HG02981 (cell line): ENCODE results near the gene HS3ST3A1.

Experiments
- ATAC-seq: cut with Tn5 transposase; IDR thresholded peaks from one replicate; pipeline ENCODE4 v1.9.1; 2021; ENCODE audit warnings: mild to moderate bottlenecking, moderate library complexity; ENCODE audit not compliant: unreplicated experiment

HS3ST3A1 gene

DNA sequence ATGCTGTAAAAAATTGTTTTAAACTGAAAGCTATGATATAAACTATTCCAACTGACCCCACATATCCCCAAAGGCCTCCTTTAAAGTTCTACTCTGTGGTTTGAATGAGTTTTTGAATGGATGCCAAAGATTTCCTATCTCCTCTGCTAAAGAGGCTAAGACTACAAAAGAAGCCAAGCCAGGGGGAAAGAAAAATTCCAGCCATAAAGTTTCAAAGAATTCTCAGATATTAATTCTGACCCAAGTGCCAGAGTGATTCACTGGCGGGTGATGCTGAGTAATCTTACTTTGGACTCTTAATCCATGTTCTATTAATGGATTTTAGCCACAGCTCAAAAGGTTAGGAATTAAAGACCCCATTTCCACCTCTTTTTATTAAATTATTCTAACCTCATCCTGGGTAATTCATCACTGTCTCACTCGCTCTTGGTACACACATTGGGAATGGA, 60.7 kb downstream of the HS3ST3A1 start:
- no peak for ATAC-seq

DNA sequence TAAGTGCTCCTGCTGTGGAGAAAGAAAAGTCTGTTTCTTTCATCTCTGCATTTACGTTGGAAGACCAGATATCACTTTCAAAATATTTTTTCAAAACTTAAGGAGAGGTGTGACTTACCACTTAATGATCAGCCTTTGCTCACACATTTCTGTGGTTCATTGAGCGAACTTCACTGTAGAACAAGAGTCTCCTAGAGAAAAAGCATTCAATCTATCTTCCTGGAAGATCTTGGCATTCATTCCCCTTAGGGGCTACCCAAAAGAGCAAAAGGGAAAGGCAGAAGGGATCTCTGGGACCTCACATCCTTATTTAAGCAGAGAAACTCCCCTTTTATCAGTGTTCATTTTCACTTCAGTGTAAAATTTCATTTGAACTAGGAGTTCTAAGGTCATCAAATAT, 61.2 kb downstream of the HS3ST3A1 start:
- ATAC-seq = no peak

DNA sequence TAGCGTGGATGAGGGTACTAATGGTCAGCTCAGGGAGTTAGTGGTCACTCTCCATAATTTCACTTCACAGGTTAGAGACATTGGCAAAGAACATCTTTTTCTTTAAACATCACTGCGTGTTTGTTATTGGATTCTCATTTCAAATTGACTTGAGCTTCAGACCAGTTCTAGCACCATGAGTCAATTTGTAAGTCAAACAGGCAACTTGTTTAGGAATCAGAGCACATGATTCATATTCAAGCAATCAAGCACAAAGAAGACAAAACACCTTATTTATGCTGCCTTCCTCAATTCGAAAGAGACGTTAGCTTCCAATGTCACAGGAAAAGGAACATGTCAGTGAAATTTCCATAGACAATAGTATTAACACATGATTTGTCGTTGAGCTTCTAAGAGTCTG, 62.3 kb downstream of the HS3ST3A1 start:
- ATAC-seq = no peak

DNA sequence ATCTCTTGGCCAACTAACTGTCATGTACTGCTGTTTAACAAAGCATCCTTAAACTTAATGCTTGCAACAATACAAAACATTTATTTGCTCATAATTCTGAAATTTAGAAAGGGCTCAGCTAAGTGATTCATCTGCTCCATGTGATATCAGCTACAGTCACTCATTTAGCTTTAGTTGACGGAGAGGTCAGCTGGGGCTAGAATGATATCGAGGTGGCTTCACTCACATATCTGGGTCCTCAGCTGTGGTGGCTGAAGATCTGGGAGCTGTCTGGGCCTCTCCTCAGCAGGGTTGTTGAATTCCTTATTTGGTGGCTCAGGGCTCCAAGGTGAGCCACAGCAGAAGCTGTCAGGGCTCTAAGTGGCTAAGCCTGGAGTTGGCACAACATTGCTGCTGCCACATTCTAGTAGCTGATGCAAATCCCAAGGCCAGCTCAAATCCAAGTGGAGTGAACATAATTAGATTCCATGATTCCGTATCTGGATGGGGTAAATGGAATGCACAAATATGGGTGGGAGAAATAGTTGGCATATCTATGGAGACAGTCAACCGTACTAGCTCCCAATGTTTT, 62.8 kb downstream of the HS3ST3A1 start:
- ATAC-seq = no peak

DNA sequence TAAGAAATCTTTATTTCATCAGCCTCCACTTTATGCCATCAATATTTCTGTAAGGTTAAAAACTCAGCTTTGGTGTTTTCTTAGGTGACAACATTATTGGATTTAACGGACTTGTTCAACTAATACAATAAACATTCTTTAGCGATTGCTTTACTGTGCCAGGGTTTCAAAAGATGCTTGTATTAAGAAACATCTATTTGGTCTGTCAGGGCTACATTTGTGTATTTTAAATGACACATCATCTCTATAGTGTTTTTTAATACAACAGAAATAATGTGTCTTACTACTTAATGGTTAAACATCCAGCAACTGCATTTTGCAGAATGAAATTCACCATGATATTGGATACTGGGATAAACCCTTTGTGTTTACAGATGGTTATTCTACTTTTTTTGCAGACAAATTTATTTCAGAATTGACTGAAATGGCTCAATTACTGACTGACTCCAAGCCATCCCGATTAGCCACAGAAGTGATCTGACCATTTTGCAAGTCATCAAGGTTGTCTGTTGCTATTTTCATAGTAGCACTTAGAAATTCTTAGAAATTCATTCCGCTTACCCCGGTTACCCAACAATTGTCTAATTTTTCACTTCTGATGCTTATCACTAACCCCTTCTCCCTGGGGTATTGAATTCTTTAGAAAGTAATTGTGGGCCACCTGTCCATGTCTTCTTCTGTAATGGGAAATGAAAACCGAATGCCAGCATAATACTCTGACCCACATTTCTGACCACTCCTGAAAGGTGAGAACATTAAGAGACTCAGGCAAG, 63.7 kb downstream of the HS3ST3A1 start:
- ATAC-seq = no peak

DNA sequence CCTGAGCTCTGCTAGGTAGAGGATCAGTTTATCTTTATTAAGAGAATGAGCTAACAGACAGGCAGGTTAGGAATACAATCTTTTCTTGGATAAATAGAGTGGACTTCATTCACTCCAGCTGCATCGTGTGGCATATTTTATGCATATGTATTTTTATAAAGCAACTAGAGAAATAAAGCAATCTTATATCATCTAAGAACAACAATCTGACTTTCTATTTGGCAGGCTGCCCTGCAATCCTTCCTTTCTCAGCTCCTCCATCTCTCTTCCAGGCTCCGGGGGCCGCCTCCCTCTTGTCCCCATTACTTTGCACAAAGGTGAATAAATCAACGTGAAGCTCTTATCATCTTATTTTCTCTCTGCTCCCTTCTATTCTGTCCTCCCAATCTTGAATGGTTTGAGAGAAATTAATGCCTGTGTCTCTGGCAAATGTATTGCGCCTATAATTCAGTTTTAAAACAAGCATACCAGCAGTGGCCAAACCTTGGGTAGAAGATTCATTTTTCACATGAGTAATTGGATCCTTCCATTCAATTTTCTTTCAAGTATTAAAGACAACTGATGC, 64.5 kb downstream of the HS3ST3A1 start:
- ATAC-seq = no peak

DNA sequence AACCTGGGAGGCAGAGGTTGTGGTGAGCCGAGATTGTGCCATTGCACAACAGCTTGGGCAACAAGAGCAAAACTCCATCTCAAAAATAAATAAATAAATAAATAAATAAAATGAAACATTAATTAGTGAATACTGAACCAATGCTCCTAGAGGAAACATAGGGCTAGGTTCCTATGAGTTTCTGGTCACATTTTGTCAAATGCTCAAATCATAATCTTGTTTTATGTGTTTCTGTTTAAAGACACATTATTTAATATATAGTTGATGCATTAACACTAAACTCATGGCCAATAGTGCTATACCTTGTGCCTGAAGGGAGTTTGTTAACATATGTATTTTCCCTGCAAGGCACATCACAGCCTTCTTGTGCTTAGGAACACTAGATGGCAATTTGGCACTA, 66.8 kb downstream of the HS3ST3A1 start:
- ATAC-seq = no peak

DNA sequence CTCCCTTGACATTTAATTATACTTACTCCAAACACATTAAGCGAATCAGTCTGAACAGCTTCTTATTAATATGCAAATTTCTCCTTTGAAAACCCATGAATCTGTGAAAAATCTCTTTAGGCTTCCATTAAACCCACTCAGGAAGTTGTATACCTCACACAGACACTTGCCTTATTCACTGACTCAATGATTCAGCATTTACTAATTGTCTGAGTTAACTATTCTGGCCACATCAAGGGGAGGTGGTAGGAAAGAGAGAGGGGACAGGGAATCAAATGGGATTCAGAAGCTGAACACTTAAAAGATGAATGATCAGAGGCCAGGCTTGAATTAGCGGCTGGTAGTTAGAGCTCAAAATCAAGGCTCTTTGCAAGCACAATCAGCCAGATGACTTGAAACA, 70.0 kb downstream of the HS3ST3A1 start:
- no peak for ATAC-seq

DNA sequence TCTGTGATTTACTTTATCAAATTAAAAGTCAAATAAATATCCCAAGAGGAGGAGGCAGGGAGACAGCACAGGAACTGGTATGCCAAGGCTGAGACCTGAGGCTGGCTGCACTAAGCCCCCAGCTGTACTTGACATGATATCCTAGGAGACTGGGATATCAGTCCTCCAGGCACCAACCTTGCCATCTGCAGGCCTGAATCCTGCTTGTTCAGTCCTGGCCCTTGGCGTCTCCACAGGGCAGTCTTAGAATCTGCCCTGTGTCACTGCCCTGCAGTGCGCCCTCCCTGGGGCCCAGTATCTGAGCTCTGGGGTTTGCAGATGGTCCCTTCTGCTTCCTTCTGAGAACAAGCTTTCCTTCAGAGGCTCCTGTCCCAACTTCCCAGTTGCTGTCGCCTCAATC, 75.9 kb downstream of the HS3ST3A1 start:
- ATAC-seq = no peak

DNA sequence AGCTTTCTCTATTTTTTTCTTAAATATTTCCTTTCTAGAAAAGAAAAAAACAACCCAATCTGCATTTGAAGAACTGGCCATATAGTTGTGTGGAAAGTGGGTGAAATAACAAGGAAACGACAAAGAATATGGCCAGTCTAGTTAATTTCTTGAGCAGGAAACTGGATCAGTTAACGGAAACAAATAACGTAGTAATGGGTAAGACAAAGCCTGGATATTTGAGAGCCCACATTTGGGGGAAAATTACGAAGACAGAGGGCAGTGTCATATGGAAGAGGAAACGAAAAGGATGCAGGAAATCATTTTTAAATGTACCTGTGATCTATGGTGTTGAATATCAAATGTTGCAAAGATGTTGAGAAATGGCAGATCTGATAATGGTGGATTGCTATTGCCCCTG, 78.6 kb downstream of the HS3ST3A1 start:
- no peak for ATAC-seq

DNA sequence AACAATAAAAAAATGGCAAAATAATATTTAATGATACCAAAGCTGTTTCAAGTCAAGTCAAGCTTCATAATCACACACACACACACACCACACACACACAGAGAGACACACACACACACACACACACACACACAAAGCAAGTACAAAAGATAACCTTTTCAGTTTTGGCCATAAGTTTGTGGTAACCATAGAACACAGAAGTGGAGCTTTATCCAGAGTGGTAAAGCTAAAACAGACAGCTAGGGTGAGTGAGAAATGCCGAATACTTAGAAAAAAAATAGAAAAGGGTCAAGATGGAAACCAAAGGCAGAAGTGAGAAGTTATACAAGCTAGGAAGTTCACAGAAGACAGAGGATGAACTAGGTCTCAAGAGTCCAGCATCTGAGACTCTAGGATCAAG, 79.0 kb downstream of the HS3ST3A1 start:
- ATAC-seq = no peak

DNA sequence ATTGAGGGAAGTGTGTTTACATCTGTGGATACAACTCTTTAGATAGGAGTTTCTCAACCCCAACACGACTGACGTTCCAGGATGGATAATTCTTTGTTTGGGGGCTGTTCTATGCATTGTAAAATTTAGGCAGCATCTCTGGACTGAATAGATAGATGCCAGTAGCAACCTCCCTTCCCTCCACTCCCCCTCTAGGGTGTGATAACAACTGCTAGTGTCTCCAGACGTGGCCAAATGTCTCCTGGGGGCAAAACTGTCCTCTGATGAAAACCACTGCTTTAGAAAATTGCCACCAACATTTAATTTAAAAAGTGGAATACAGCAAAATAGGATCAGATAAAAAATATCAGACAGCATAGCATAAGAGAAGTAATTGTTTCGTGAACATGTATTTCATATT, 79.9 kb downstream of the HS3ST3A1 start:
- ATAC-seq = no peak

DNA sequence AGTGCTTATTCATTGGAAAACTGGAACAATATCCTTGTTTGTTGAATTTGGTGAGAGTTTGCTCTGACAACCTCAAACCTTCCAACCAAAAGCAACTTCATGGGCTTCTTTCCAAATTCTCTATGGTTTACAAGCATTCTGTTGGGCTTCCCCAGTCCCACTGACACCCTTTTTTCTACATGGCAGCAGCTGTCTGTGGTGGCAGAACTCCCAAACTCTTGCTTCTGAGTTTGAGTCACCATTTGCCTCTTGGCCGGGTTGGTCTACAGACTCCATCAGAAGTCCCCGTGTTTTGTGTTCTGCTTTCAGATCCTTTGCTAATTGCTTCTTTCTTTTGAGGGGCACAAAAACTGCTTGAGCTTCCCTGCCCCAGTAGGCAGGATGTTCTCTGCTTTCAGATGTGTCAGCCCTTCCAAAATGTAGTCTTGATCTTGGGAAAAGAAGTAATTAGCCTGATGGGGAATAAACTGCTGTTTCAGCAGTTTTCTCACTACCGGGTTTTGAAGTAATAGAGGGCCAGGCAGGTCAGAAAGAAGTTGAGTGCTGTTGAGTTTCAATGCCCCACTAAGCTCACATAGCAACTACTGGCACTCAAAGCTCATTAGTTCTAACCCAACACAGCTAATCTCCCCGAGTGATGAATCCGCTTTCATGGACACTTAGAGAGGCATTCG, 80.7 kb downstream of the HS3ST3A1 start:
- no peak for ATAC-seq

DNA sequence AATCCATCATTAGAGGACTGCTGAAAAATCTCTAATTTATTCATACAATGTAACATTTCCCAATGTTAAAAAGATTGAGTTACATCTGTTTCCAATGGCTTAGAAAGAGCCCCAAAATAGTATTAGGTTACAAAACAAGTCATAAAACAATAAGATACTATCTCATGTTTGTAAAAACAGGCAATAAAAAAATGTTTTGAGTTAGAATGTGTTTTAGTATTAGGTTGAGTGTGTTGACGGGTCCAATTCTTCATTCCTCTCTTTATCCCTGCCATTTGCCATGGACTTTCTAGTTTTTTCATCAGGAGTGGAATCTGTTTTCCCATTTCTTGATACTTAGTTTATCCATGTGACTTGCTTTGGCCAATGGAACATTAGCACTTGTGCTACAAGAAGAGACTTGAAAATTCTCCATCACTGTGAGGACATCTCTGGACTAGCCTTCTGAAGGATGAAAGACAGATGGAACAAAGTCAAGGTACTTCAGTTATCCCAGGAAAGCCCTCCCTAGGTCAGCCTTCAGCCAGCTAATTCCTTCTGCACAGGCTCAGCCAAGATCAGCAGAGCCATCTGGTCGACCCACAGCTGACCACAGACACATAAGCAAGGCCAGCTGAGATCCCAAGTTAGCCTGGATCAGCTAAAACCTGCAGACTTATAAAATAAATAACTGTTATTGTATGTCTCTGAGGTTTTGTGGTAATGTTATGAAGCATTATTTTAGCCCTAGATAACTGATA, 83.3 kb downstream of the HS3ST3A1 start:
- ATAC-seq = no peak

DNA sequence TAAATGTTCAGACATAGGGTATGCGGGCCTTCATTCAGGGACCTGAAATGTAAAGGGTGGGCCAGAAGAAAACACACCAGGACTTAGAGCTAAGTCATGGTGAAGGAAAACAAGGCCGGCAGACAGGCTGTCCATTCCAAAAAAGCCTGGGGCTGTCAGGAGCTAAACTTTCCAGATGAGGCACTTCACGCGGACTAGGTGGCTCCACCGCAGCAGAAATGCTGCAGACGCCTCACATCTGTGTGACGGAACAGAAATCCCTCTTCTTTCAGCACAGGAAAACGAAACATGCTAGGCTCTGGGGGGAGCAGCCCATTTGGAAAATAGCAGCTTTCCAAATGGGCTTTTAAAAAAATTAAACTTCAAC, 88.7 kb downstream of the HS3ST3A1 start:
- ATAC-seq = no peak

DNA sequence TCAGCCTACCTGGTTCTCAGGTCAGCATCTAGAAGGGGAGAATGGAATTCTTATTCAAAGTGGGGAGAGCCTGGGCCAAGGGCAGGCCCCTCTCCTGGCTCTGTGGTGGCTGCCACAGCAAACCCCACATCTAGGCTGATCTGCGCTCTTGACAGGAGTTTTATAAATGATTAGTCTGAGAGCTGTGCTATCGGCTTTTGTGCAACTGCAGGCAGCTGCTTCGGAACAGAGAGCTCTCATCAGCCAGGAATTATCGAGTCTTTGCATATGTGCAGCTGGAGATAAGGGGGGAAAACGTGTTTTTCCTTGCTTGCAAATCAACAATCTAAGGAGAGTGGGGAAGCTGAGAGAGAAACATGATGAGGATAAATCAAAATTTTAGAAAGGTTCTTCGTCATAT, 91.7 kb downstream of the HS3ST3A1 start:
- ATAC-seq = no peak

DNA sequence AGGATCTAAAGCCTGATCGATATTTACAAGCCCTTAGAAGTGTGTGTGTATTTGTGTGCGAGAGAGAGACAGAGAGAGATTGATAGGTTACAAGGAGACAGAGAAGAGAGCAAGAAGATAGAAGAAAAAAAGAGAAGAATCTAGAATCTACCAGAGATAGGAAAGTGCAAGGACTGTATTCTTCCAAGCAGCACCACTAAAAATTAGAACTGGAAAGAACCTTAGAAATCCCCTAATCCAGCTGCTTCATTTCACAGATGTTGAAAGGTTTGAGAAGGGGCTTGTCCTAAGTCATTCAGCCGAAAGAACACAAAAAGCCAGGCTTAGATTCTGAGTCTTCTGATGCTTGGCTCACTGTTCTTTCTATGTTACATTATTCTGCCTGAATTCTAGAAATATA, 92.2 kb downstream of the HS3ST3A1 start:
- no peak for ATAC-seq

DNA sequence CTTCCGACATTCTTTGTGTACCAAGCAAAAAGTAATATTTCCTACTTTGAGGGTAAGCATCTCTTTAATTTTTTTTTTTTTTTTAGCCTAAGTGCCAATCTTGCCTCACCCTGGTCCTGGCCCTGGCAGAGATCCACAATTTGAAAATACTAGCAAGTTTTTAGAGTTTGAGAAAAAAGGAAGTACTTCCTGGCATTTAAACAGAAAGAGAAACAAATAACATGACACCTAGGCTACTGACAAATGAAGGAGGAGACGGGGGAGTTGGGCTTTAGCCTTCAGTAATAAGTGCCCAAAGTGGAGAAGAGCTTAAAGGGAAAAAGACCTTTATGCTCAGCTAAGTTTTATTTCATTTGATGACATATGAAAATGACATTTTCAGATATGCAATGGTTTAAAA, 92.8 kb downstream of the HS3ST3A1 start:
- no peak for ATAC-seq

DNA sequence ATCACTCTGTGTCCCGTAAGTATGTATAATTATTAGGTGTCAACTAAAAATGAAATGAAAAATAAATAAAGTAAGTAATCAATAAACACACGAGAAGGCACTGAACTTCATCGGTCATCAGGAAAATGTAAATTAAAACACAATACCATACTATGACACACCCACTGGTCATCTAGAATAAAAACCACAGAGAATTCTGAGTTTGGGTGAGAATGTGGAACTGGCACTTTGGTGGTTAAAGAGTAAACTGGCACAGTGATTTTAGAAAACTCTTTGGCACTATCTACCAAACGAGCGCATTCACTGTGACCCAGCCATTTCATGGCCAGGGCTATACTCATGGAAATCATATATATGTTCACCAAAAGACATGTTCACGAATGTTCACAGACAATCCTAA, 98.2 kb downstream of the HS3ST3A1 start:
- ATAC-seq = no peak

DNA sequence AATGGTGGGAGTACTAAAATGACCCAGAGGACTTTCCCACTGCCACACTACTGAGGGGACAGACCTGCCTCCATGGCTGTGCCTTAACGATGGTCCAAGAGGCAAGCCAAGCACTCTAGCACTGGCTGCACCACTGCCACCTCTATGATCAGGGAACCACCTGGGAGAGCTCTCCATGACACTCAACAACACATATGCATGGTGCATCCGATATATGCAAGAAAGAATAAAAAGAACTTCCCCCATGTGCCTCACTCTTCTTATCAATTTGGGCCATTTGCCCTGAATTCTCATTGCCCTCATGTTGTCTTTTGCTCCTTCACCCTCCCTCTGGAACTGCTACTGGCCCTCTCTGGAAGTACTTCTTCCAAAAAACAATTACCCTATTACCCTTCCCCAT, 99.5 kb downstream of the HS3ST3A1 start:
- no peak for ATAC-seq

DNA sequence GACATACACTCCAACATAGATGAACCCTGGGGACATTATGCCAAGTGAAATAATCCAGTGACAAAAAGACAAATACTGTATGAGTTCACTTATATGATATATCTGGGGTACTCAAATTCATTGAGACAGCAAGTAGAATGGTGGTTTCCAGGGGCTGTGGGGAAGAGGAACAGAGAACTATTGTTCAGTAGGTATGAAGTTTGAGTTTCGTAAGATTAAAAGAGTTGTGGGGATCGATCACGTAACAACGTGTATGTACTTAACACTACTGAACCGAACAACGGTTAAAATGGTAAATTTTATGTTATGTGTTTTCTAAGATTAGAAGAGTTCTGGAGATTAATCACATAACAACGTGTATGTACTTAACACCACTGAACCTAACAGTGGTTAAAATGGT, 100.8 kb downstream of the HS3ST3A1 start:
- no peak for ATAC-seq
